Adrenal gland (tissue), 12 donors: ENCODE measurements around the gene SPEF1. TPM values are rescaled to one million over a fixed set of nuclear protein-coding genes. Genes with fewer than 3 reads are reported as not detected.

Source experiments
- DNase-seq, 7 donors: peaks; one replicate each; pipeline ENCODE4 v3.0.0-alpha.2; 2019 to 2020
- H3K27ac ChIP-seq, 5 donors: fragments of 200-600 bp; sonication (generic) in 4 of 5; 1 replicate in 3 of 5; 2 replicates in 2 of 5; pipeline versions ENCODE4 v1.5.1 to v1.8.0; 2016 to 2020; ENCODE audit warnings: mild to moderate bottlenecking in 1 of 5
- H3K27me3 ChIP-seq: fragments of 200-600 bp; 2 replicates; pipeline ENCODE4 v1.8.0; 2021
- H3K36me3 ChIP-seq, 2 donors: fragments of 200-600 bp; replicated peaks in 1 of 2; 1 replicate in 1 of 2; 2 replicates in 1 of 2; pipeline versions ENCODE4 v1.5.1 to v1.8.0; 2018 to 2022
- H3K4me1 ChIP-seq, 2 donors: fragments of 200-600 bp; replicated peaks in 1 of 2; 1 replicate in 1 of 2; 2 replicates in 1 of 2; pipeline versions ENCODE4 v1.5.1 to v1.8.0; 2018 to 2021
- H3K4me3 ChIP-seq, 4 donors: fragments of 200-600 bp; sonication (generic) in 3 of 4; one replicate each; pipeline ENCODE4 v1.5.1; 2016 to 2018
- H3K9me3 ChIP-seq, 3 donors: fragments of 200-600 bp; sonication (generic) in 1 of 3; replicated peaks in 1 of 3; 1 replicate in 2 of 3; 2 replicates in 1 of 3; pipeline versions ENCODE4 v1.5.1 to v1.8.0; 2016 to 2021
- POLR2A ChIP-seq, 2 donors: fragments of 450-650 bp; IDR thresholded peaks; one replicate each; pipeline ENCODE4 v1.6.1; 2017; ENCODE audit warnings: antibody characterized with exemption in 2 of 2, mild to moderate bottlenecking in 2 of 2, moderate library complexity in 1 of 2
- WGBS, 4 donors: extraction: QIAGEN DNeasy Blood & Tissue Kit in 2 of 4; methylation state at CpG; one replicate each; pipeline versions ENCODE4 v1.1.5 to v1.1.7; 2013 to 2017; 5-methylcytosine and 5-hydroxymethylcytosine counted together
- intact Hi-C, 2 donors: fragments of 100-400 bp; cut with DNase I; formaldehyde crosslinking; loops; one replicate each; pipeline versions ENCODE4 v1.14.1 to v1.15.0; 2022 to 2023
- polyA plus RNA-seq, 3 donors: library from polyadenylated mRNA; stranded (reverse); fragments of 200-250 nt in 2 of 3; fragments of 350-450 nt in 1 of 3; fragmentation: Illumina TruSeq in 1 of 3; extraction: RNeasy Lipid Tissue Mini Kit (QIAGEN cat#74804) in 1 of 3; gene quantifications; one replicate each; pipeline ENCODE4 v1.2.3, GENCODE V29; 2013 to 2014
- total RNA-seq, 9 donors: library from RNA; depleted of rRNA in 4 of 9; stranded (reverse); fragments of >200 nt in 4 of 9; fragments of 120-200 nt in 1 of 9; fragmentation: NEBNext Ultra II Directional in 1 of 9; extraction: Animal tissue kit (Norgen Biotek cat#: 25700) in 1 of 9; gene quantifications; one replicate each; pipeline versions ENCODE4 v1.1.0 to v1.2.4, GENCODE V29; 2013 to 2023
- TF ChIP-seq, protein P1 (sequence below), 6 experiments: fragments of 450-650 bp in 4 of 6; fragments of 200-600 bp in 2 of 6; sonication (generic) in 1 of 6; IDR thresholded peaks; 1 replicate in 5 of 6; 2 replicates in 1 of 6; pipeline versions ENCODE4 v1.5.1 to v1.8.0; 2016 to 2021; ENCODE audit warnings: antibody characterized with exemption in 6 of 6, mild to moderate bottlenecking in 2 of 6, moderate library complexity in 1 of 6
- donor health status: healthy with polysubstance abuse.
- donor health status: Bipolar disorder and iron deficiency.
- donor health status: DM: yes; HTN: yes; CAD: no.
- donor health status: DM: no; HTN: no; CAD: no.
- donor health status: DM: no; HTN: no; CAD: no.
- donor health status: DM: yes; HTN: yes; CAD: no.

SPEF1 gene
- total and polyA plus RNA-seq, 12 donors = 0.14 to 1.4 (median 0.38) TPM; not detected in 2

DNA sequence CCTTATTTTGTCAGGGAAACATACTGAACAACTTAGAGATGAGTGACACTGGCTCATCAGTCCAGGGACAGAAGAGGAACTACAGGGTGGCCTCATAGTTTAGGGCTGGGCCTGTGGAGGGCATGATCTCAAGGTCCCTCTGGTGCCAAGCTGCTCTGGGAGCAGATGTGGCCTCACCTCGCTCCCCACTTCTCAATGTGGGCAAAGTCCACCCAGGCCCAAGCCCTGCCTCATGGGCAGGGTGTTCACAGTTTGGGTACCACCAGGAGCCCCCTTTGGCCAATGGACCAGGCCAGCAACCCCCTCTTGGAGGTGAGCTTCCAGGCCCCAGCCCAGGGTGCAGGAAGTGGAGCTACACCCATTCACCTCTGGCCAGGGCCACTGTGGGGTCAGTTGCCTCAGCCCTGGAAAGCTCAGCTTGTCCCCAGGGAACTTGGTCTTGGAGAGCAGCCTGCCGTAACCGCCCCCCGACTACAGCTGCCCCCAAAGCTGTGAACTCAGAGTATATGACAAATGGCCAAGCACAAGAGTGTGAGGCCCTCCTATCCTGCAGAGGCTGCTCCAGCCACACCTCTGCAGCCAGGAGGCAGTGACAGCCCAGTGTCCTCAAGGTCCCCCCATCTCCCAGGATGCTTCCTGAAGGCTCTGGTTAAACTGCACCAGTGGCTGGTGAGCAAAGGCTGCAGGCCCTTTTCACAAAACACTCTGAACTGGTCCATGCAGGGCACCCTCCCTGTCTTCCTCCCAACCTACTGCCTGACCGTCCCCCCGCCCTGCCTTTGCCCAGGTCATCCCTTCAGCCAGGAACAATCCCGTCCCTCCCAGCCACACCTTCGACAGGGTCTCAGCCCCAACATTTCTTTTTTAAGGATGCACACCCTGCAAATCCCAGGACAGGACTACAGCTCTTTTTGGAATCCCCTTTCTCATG, 17.3 kb downstream of the SPEF1 start:
- intact Hi-C loops = no loop called here

DNA sequence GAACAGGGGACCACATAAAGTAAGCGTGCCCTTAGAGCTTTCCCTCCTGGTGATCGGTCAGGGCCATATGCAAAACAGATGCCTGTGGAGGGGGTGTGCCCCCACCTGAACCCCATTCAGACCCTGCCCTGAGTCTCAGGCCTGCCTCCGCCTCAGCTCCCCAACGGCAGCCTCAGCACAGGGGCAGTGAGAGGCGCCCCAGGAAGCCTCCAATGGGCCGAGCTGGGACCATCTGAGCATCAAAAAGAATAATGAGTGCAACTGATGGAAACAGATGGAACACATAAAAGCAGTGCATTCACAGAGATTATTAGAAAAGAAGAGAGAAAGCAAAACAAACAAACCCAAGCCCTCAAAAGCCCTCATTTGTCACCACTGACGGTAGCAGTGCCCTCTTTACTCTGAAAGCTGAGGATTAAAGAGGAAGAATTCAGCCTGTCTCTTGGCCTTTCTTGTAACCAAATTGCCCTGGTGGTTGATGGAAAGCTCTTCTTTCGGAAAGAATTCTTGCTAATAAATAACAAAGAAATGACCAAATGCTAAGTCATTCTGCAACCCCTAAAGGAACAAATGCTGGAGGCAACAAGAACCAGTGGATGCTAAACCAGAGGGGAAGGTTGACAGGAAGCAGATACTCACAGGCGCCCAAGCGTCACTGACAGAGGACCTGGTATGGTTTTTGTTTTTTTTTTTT, 20.4 kb downstream of the SPEF1 start:
- intact Hi-C loops = no loop called here
- DNase-seq = no peak
- Histone ChIP-seq H3K36me3 (no peaks in the 10 kb centered on the region), H3K4me3 (no peak overlapping the region), H3K4me1 (peaks cover 0 to 6% of the 10 kb centered on the region in 2 donors), H3K27me3 (no peaks in the 10 kb centered on the region), H3K9me3 (no peaks in the 10 kb centered on the region), H3K27ac (no peak overlapping the region)
- 70 to 81% (median 72%) methylated on average over 10 of the region's 10 CpGs for WGBS, 4 donors
- TF ChIP-seq, protein P1, sequence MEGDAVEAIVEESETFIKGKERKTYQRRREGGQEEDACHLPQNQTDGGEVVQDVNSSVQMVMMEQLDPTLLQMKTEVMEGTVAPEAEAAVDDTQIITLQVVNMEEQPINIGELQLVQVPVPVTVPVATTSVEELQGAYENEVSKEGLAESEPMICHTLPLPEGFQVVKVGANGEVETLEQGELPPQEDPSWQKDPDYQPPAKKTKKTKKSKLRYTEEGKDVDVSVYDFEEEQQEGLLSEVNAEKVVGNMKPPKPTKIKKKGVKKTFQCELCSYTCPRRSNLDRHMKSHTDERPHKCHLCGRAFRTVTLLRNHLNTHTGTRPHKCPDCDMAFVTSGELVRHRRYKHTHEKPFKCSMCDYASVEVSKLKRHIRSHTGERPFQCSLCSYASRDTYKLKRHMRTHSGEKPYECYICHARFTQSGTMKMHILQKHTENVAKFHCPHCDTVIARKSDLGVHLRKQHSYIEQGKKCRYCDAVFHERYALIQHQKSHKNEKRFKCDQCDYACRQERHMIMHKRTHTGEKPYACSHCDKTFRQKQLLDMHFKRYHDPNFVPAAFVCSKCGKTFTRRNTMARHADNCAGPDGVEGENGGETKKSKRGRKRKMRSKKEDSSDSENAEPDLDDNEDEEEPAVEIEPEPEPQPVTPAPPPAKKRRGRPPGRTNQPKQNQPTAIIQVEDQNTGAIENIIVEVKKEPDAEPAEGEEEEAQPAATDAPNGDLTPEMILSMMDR (IDR thresholded peaks at IDR 0.05) = no peak
- TF ChIP-seq POLR2A (IDR thresholded peaks at IDR 0.05) = no peak

More for the DNA sequence above, 17.3 kb downstream of the SPEF1 start:
- 78 to 92% (median 85%) methylated on average over 7 to 8 of the region's 8 CpGs for WGBS, 4 donors
- TF ChIP-seq, protein P1 (IDR thresholded peaks at IDR 0.05) = no peak
- TF ChIP-seq POLR2A (IDR thresholded peaks at IDR 0.05) = no peak
- no peaks in the 10 kb centered on the region for H3K36me3 ChIP-seq
- H3K9me3 ChIP-seq = no peaks in the 10 kb centered on the region
- H3K4me1 ChIP-seq = peaks cover 12 to 28% of the 10 kb centered on the region in 2 donors
- no peak for DNase-seq
- H3K4me3 ChIP-seq = no peak overlapping the region
- peak overlapping the region in 1 of 5 donors; percentile 45 for H3K27ac ChIP-seq
- H3K27me3 ChIP-seq = no peaks in the 10 kb centered on the region

- no peak for TF ChIP-seq POLR2A (IDR thresholded peaks at IDR 0.05)
- TF ChIP-seq, protein P1 (IDR thresholded peaks at IDR 0.05) = no peak
- intact Hi-C loops = no loop called here
- no peaks in the 10 kb centered on the region for H3K27me3 ChIP-seq
- no peaks in the 10 kb centered on the region for H3K9me3 ChIP-seq
- WGBS, 4 donors = 84 to 94% (median 91%) methylated on average over 5 to 11 of the region's 11 CpGs
- H3K4me1 ChIP-seq = no peaks in the 10 kb centered on the region
- DNase-seq = no peak
- no peak overlapping the region for H3K4me3 ChIP-seq
- peak overlapping the region in 1 of 5 donors; percentile 11 for H3K27ac ChIP-seq
- H3K36me3 ChIP-seq = no peaks in the 10 kb centered on the region
Observed at GRCh38 chr20:3759884-3760283, 21.4 kb downstream of the SPEF1 start.

- Histone ChIP-seq H3K4me1 (no peaks in the 10 kb centered on the region), H3K9me3 (no peaks in the 10 kb centered on the region), H3K27ac (no peak overlapping the region), H3K27me3 (no peaks in the 10 kb centered on the region), H3K4me3 (no peak overlapping the region), H3K36me3 (no peaks in the 10 kb centered on the region)
- intact Hi-C loops = no loop called here
- no peak for DNase-seq
- TF ChIP-seq POLR2A (IDR thresholded peaks at IDR 0.05) = no peak
- TF ChIP-seq, protein P1 (IDR thresholded peaks at IDR 0.05) = no peak
- WGBS, 4 donors = 75 to 87% (median 82%) methylated on average over 9 to 11 of the region's 11 CpGs
Observed at GRCh38 chr20:3759316-3759823, 21.9 kb downstream of the SPEF1 start.
